ENCODE data around the gene MAP6.

GRCh38 chr11:75642402-75643113 lies 26.3 kb downstream of the MAP6 start:
- TF ChIP-seq CTCF (IDR thresholded peaks at IDR 0.05) (no peak), POLR2A (IDR thresholded peaks at IDR 0.05) (no peak)

Data from adrenal gland (tissue), 5 donors.